MM.1S (cell line): ENCODE results near the gene BPI.
"Not testable (repeated sequence)": the region's sequence is repeated elsewhere in the genome, so short reads cannot be mapped to it uniquely, and the experiment has no call there.

Source experiments
- DNase-seq: peaks from one replicate; pipeline ENCODE4 v3.0.0-alpha.2; 2015
- H2AFZ ChIP-seq: fragments of 300-600 bp; sonication (generic); 2 replicates; pipeline ENCODE4 v1.6.0; 2016; ENCODE audit warnings: antibody characterized with exemption, low read length
- H3F3A ChIP-seq: fragments of 300-600 bp; sonication (generic); 2 replicates; pipeline ENCODE4 v1.6.1; 2016; ENCODE audit warnings: mild to moderate bottlenecking, antibody characterized with exemption, low read length, moderate library complexity, mixed read lengths; ENCODE audit not compliant: insufficient read depth
- H3K27ac ChIP-seq: fragments of 300-600 bp; sonication (generic); 2 replicates; pipeline ENCODE4 v1.5.1; 2016; ENCODE audit warnings: mild to moderate bottlenecking, low read length
- H3K27me3 ChIP-seq: fragments of 300-600 bp; sonication (generic); replicated peaks from 2 replicates; pipeline ENCODE4 v1.6.0; 2016; ENCODE audit warnings: low read length; ENCODE audit not compliant: insufficient read depth
- H3K36me3 ChIP-seq: fragments of 300-600 bp; sonication (generic); replicated peaks from 2 replicates; pipeline ENCODE4 v1.6.1; 2016; ENCODE audit warnings: mild to moderate bottlenecking, low read length, mixed read lengths; ENCODE audit not compliant: insufficient read depth
- H3K4me1 ChIP-seq: fragments of 300-600 bp; sonication (generic); 2 replicates; pipeline ENCODE4 v1.6.1; 2016; ENCODE audit warnings: low read length, mixed read lengths
- H3K4me2 ChIP-seq: fragments of 300-600 bp; sonication (generic); 2 replicates; pipeline ENCODE4 v1.6.0; 2016; ENCODE audit warnings: low read depth, low read length
- H3K4me3 ChIP-seq: fragments of 300-600 bp; sonication (generic); 2 replicates; pipeline ENCODE4 v1.5.1; 2016; ENCODE audit warnings: low read length, mixed read lengths
- H3K79me2 ChIP-seq: fragments of 300-600 bp; sonication (generic); 2 replicates; pipeline ENCODE4 v1.6.1; 2016; ENCODE audit warnings: mixed run types, low read length, mixed read lengths
- H3K9ac ChIP-seq: fragments of 300-600 bp; sonication (generic); 2 replicates; pipeline ENCODE4 v1.6.1; 2016; ENCODE audit warnings: low read length, mixed read lengths
- H3K9me2 ChIP-seq: fragments of 300-600 bp; sonication (generic); replicated peaks from 2 replicates; pipeline ENCODE4 v1.6.1; 2016; ENCODE audit warnings: mild to moderate bottlenecking, low read length, mixed read lengths; ENCODE audit not compliant: insufficient read depth
- H3K9me3 ChIP-seq: fragments of 300-600 bp; sonication (generic); replicated peaks from 2 replicates; pipeline ENCODE4 v1.6.1; 2016; ENCODE audit warnings: mild to moderate bottlenecking, low read length, mixed read lengths; ENCODE audit not compliant: insufficient read depth
- H4K20me1 ChIP-seq: fragments of 300-600 bp; sonication (generic); 2 replicates; pipeline ENCODE4 v1.6.1; 2016; ENCODE audit warnings: mild to moderate bottlenecking, low read length, moderate library complexity, mixed read lengths; ENCODE audit not compliant: insufficient read depth
- EZH2 ChIP-seq: fragments of 300-600 bp; sonication (generic); optimal IDR thresholded peaks from 2 replicates; pipeline ENCODE3; 2017; ENCODE audit warnings: low read depth, mild to moderate bottlenecking, antibody characterized with exemption, low read length, mixed read lengths
- EZH2phosphoT487 ChIP-seq: fragments of 300-600 bp; sonication (generic); IDR thresholded peaks from 2 replicates; pipeline ENCODE4 v1.6.1; 2018; ENCODE audit warnings: antibody characterized with exemption, low read length
- TF ChIP-seq, protein P1 (sequence below): fragments of 300-600 bp; sonication (generic); IDR thresholded peaks from 2 replicates; pipeline ENCODE4 v1.5.1; 2016; ENCODE audit warnings: antibody characterized with exemption, low read length, mixed read lengths

Gene BPI

GRCh38 chr20:38373898-38374297 is 69.9 kb downstream of the BPI start:
- Histone ChIP-seq H3K4me2 (no peak overlapping the region), H3K9me2 (no peaks in the 10 kb centered on the region), H3K4me3 (no peak overlapping the region), H3K36me3 (no peaks in the 10 kb centered on the region), H4K20me1 (no peaks in the 10 kb centered on the region), H3K79me2 (no peaks in the 10 kb centered on the region), H2AFZ (no peak overlapping the region), H3K27ac (no peak overlapping the region), H3K27me3 (peaks cover 10% of the 10 kb centered on the region; the same call in 1 of the 2 replicates), H3K9ac (no peak overlapping the region), H3K9me3 (no peaks in the 10 kb centered on the region), H3F3A (no peaks in the 10 kb centered on the region), H3K4me1 (no peaks in the 10 kb centered on the region)
- DNase-seq, result no peak
- TF ChIP-seq EZH2phosphoT487 (no peak), EZH2 (no peak)
- TF ChIP-seq, protein P1, sequence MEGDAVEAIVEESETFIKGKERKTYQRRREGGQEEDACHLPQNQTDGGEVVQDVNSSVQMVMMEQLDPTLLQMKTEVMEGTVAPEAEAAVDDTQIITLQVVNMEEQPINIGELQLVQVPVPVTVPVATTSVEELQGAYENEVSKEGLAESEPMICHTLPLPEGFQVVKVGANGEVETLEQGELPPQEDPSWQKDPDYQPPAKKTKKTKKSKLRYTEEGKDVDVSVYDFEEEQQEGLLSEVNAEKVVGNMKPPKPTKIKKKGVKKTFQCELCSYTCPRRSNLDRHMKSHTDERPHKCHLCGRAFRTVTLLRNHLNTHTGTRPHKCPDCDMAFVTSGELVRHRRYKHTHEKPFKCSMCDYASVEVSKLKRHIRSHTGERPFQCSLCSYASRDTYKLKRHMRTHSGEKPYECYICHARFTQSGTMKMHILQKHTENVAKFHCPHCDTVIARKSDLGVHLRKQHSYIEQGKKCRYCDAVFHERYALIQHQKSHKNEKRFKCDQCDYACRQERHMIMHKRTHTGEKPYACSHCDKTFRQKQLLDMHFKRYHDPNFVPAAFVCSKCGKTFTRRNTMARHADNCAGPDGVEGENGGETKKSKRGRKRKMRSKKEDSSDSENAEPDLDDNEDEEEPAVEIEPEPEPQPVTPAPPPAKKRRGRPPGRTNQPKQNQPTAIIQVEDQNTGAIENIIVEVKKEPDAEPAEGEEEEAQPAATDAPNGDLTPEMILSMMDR, result no peak

- no peak overlapping the region for H3K27ac ChIP-seq
Measured at GRCh38 chr20:38377039-38377685, 73.2 kb downstream of the BPI start.

DNA sequence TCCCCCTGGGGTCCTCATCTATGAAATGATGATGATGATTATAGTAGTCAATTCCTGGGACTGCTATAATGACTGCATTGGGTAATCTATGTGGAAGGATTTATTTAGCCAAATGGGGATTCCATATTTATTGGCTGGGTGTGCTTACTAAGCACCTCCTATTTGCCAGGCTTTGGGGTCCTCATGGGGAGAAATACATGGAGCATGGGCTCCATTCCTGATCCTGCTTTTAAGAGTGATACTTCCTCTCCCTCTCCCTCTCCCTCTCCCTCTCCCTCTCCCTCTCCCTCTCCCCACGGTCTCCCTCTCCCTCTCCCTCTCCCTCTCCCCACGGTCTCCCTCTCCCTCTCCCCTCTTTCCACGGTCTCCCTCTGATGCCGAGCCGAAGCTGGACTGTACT is 73.9 kb downstream of the BPI start:
- H3F3A ChIP-seq, H3K4me3 ChIP-seq, H3K4me2 ChIP-seq, H3K36me3 ChIP-seq, H3K27ac ChIP-seq, H2AFZ ChIP-seq, H3K4me1 ChIP-seq, H3K9me2 ChIP-seq, H4K20me1 ChIP-seq, H3K27me3 ChIP-seq, H3K9me3 ChIP-seq, DNase-seq, H3K9ac ChIP-seq, H3K79me2 ChIP-seq: not testable (repeated sequence)

More at GRCh38 chr20:38377039-38377685, 73.2 kb downstream of the BPI start:
- Histone ChIP-seq H3K9ac (no peak overlapping the region), H3K36me3 (no peaks in the 10 kb centered on the region), H3K27me3 (peaks cover 4% of the 10 kb centered on the region; the same call in 1 of the 2 replicates), H2AFZ (no peak overlapping the region), H3K79me2 (no peaks in the 10 kb centered on the region), H3K4me3 (no peak overlapping the region), H3K9me2 (no peaks in the 10 kb centered on the region), H3F3A (no peaks in the 10 kb centered on the region), H3K4me2 (no peak overlapping the region), H3K4me1 (no peaks in the 10 kb centered on the region), H3K9me3 (no peaks in the 10 kb centered on the region), H4K20me1 (no peaks in the 10 kb centered on the region)
- no peak for DNase-seq
- TF ChIP-seq EZH2phosphoT487 (no peak), EZH2 (no peak)
- TF ChIP-seq, protein P1, result no peak

DNA sequence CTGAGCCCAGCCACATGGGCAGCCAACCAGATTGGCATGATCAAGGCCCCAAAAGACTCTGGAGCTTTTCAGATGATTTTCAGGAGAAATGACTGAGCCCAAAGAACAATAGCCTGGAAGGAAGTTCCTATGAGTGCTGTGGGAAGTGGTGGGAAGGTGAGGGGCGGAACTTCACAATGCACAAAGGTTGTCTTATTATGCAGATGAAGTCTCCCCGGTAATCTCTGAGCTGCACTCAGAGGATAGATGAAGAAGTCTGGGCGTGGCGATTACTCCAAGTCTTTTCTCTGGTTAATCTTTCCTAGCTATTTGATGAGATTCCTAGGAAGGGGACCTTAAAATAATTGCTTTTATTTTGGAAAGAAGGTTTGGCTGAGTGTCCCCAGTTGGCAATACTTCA is 79.2 kb downstream of the BPI start:
- Histone ChIP-seq H3K27ac (no peak overlapping the region), H3K4me3 (no peak overlapping the region), H3K36me3 (no peaks in the 10 kb centered on the region), H3F3A (no peaks in the 10 kb centered on the region), H2AFZ (no peak overlapping the region), H3K9me3 (no peaks in the 10 kb centered on the region), H3K27me3 (0 out of 2 replicates have a peak, but pooled peaks cover 3% of the 10 kb centered on the region), H3K9me2 (no peaks in the 10 kb centered on the region), H3K9ac (no peak overlapping the region), H3K4me2 (no peak overlapping the region), H3K79me2 (no peaks in the 10 kb centered on the region), H3K4me1 (no peaks in the 10 kb centered on the region), H4K20me1 (no peaks in the 10 kb centered on the region)
- DNase-seq, result no peak
- TF ChIP-seq EZH2phosphoT487 (no peak), EZH2 (no peak)
- TF ChIP-seq, protein P1, result no peak
